ENCODE results near the gene FALEC. TPM values are rescaled to one million over a fixed set of nuclear protein-coding genes. Genes with fewer than 3 reads are reported as not detected.

FALEC gene
- total and polyA plus RNA-seq, 2 experiments from 2014 or later: 1.7 TPM; not detected in 1

GRCh38 chr1:150479370-150479769, 36.2 kb upstream of the FALEC start:
- Histone ChIP-seq H4K20me1 (replicated peaks; ENCODE audit: insufficient read depth) (no peaks in the 10 kb centered on the region; the same call in 1 of the 2 replicates), H2AFZ (no peak overlapping the region; the same call in 1 of the 2 replicates), H3F3A (replicated peaks; ENCODE audit: low read depth) (peaks cover 4% of the 10 kb centered on the region; the same call in 1 of the 2 replicates), H3K36me3 (ENCODE audit: insufficient read depth) (no peaks in the 10 kb centered on the region), H3K27ac (ENCODE audit: low read depth) (no peak overlapping the region), H3K4me2 (no peak overlapping the region), H3K4me3 (no peak overlapping the region), H3K4me1 (ENCODE audit: insufficient read depth) (no peaks in the 10 kb centered on the region), H3K79me2 (replicated peaks; ENCODE audit: insufficient read depth) (no peaks in the 10 kb centered on the region), H3K9me2 (ENCODE audit: insufficient read depth) (no peaks in the 10 kb centered on the region), H3K27me3 (ENCODE audit: insufficient read depth) (no peaks in the 10 kb centered on the region)
- no peak for TF ChIP-seq EZH2 (IDR thresholded peaks at IDR 0.05; ENCODE audit: low read depth, unreplicated experiment)
- Mint-ChIP-seq H3K36me3 (ENCODE audit: low read depth) (no peaks in the 10 kb centered on the region; the same call in 2 of the 3 replicates), H3K9me3 (no peaks in the 10 kb centered on the region), H3K27ac (no peak overlapping the region), H3K27me3 (ENCODE audit: insufficient read depth, low read depth, poor library complexity) (peaks cover 11% of the 10 kb centered on the region), H3K4me1 (no peaks in the 10 kb centered on the region), H3K4me3 (no peak overlapping the region)
- ATAC-seq: no peak
- no peak for DNase-seq (ENCODE audit: low spot score)

- no peaks in the 10 kb centered on the region; the same call in 1 of the 2 replicates for H4K20me1 ChIP-seq (replicated peaks; ENCODE audit: insufficient read depth)
- ATAC-seq (no peak), DNase-seq (ENCODE audit: low spot score) (no peak)
- no peak overlapping the region for H3K4me2 ChIP-seq
- H3K79me2 ChIP-seq (replicated peaks; ENCODE audit: insufficient read depth): no peaks in the 10 kb centered on the region
- no peak overlapping the region for H3K27ac ChIP-seq (ENCODE audit: low read depth)
- no peak overlapping the region; the same call in 1 of the 2 replicates for H2AFZ ChIP-seq
- H3K4me1 Mint-ChIP-seq: no peaks in the 10 kb centered on the region
- H3K9me3 Mint-ChIP-seq: no peaks in the 10 kb centered on the region
- no peak overlapping the region for H3K4me3 ChIP-seq
- H3K36me3 Mint-ChIP-seq (ENCODE audit: low read depth): no peaks in the 10 kb centered on the region; the same call in 2 of the 3 replicates
- no peaks in the 10 kb centered on the region for H3K9me2 ChIP-seq (ENCODE audit: insufficient read depth)
- H3K4me3 Mint-ChIP-seq: no peak overlapping the region
- H3K27me3 Mint-ChIP-seq (ENCODE audit: insufficient read depth, low read depth, poor library complexity): peaks cover 11% of the 10 kb centered on the region
- peaks cover 4% of the 10 kb centered on the region; the same call in 1 of the 2 replicates for H3F3A ChIP-seq (replicated peaks; ENCODE audit: low read depth)
- H3K27ac Mint-ChIP-seq: no peak overlapping the region
- H3K27me3 ChIP-seq (ENCODE audit: insufficient read depth): no peaks in the 10 kb centered on the region
- no peak for TF ChIP-seq ZNF114 (CRISPR knock-in tag; IDR thresholded peaks at IDR 0.05)
- no peaks in the 10 kb centered on the region for H3K4me1 ChIP-seq (ENCODE audit: insufficient read depth)
- no peaks in the 10 kb centered on the region for H3K36me3 ChIP-seq (ENCODE audit: insufficient read depth)
These were observed 35.6 kb upstream of the FALEC start for GRCh38 chr1:150479927-150480352.

GRCh38 chr1:150484431-150484830, 31.1 kb upstream of the FALEC start:
- ATAC-seq (no peak), DNase-seq (ENCODE audit: low spot score) (no peak)
- H3K27me3 Mint-ChIP-seq (ENCODE audit: insufficient read depth, low read depth, poor library complexity): peaks cover 10% of the 10 kb centered on the region
- no peak for TF ChIP-seq ETS1 (IDR thresholded peaks at IDR 0.05)
- TF ChIP-seq REST (IDR thresholded peaks at IDR 0.05; ENCODE audit: unreplicated experiment): no peak
- no peak for TF ChIP-seq POLR2AphosphoS5 (IDR thresholded peaks at IDR 0.05; ENCODE audit: low read depth)
- TF ChIP-seq STAT1 (IDR thresholded peaks at IDR 0.05; ENCODE audit: unreplicated experiment): no peak
- no peak for TF ChIP-seq NANOG (IDR thresholded peaks at IDR 0.05; ENCODE audit: borderline replicate concordance)
- TF ChIP-seq EZH2 (IDR thresholded peaks at IDR 0.05; ENCODE audit: low read depth, unreplicated experiment): no peak

More at GRCh38 chr1:150484431-150484830, 31.1 kb upstream of the FALEC start:
- Mint-ChIP-seq H3K4me1 (peaks cover 8% of the 10 kb centered on the region), H3K9me3 (no peaks in the 10 kb centered on the region), H3K36me3 (ENCODE audit: low read depth) (peaks cover 8% of the 10 kb centered on the region), H3K4me3 (no peak overlapping the region), H3K27ac (no peak overlapping the region)
- H3K27me3 ChIP-seq (ENCODE audit: insufficient read depth): no peaks in the 10 kb centered on the region
- peak overlapping the region; percentile 95; the same call in 1 of the 2 replicates for H2AFZ ChIP-seq
- peaks cover 12% of the 10 kb centered on the region; the same call in 1 of the 2 replicates for H3F3A ChIP-seq (replicated peaks; ENCODE audit: low read depth)
- H3K27ac ChIP-seq (ENCODE audit: low read depth): no peak overlapping the region
- peaks cover 4% of the 10 kb centered on the region; the same call in 1 of the 2 replicates for H3K4me1 ChIP-seq (ENCODE audit: insufficient read depth)
- peaks cover 13% of the 10 kb centered on the region for H3K79me2 ChIP-seq (replicated peaks; ENCODE audit: insufficient read depth)
- H3K36me3 ChIP-seq (ENCODE audit: insufficient read depth): peaks cover 9% of the 10 kb centered on the region; the same call in 1 of the 2 replicates
- H3K9me2 ChIP-seq (ENCODE audit: insufficient read depth): no peaks in the 10 kb centered on the region
- no peak overlapping the region for H3K4me2 ChIP-seq
- H3K4me3 ChIP-seq: no peak overlapping the region
- H4K20me1 ChIP-seq (replicated peaks; ENCODE audit: insufficient read depth): no peaks in the 10 kb centered on the region

All from GM23338 (cell line).